ENCODE results near the gene HIGD1A. TPM values are rescaled to one million over a fixed set of nuclear protein-coding genes. Genes with fewer than 3 reads are reported as not detected.

The HIGD1A gene
- total RNA-seq, 1 experiment from 2014 or later = 112 TPM

- H3K27ac Mint-ChIP-seq (ENCODE audit: unreplicated experiment) = no peak overlapping the region
- no peak for DNase-seq
- BruUV-seq (replicated peaks) = no TSS peak
These were observed 4.9 kb downstream of the HIGD1A start for GRCh38 chr3:42799376-42799775.

DNA sequence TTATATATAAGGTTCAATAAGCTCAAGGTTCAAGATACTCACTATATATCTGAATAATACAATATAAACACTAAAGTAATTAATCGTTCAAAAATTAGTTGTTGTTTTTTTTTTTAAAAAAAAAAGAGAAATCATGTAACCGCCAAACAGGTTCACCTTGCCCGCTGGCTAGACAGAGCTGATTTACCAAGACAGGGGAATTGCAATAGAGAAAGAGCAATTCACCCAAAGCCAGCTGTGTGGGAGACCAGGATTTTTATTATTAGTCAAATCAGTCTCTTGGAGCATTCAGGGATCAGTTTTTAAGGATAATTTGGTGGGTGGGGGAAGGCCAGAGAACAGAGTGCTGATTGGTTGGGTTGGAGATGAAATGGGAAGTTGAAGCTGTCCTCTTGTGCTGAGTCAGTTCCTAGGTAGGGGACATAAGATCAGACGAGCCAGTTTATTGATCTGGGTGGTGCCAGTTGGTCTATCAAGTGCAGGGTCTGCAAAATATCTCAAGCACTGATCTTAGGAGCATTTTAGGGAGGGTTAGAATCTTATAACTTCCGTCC, 7.9 kb downstream of the HIGD1A start:
- peaks cover 51% of the 10 kb centered on the region for H3K36me3 Mint-ChIP-seq (ENCODE audit: insufficient read depth, unreplicated experiment)
- BruUV-seq (replicated peaks) = no TSS peak
- H3K4me3 ChIP-seq (ENCODE audit: low read depth, low read length) = no peak overlapping the region
- no peak for DNase-seq
- no peaks in the 10 kb centered on the region for H3K4me1 Mint-ChIP-seq (ENCODE audit: low read depth, unreplicated experiment)
- H3K4me1 ChIP-seq = no peaks in the 10 kb centered on the region
- H3K27ac Mint-ChIP-seq (ENCODE audit: unreplicated experiment) = no peak overlapping the region
- H3K4me3 Mint-ChIP-seq (ENCODE audit: unreplicated experiment) = no peak overlapping the region
- H3K27me3 ChIP-seq (replicated peaks; ENCODE audit: control insufficient read depth, insufficient read depth, low read length) = no peaks in the 10 kb centered on the region
- TF ChIP-seq, protein P1, sequence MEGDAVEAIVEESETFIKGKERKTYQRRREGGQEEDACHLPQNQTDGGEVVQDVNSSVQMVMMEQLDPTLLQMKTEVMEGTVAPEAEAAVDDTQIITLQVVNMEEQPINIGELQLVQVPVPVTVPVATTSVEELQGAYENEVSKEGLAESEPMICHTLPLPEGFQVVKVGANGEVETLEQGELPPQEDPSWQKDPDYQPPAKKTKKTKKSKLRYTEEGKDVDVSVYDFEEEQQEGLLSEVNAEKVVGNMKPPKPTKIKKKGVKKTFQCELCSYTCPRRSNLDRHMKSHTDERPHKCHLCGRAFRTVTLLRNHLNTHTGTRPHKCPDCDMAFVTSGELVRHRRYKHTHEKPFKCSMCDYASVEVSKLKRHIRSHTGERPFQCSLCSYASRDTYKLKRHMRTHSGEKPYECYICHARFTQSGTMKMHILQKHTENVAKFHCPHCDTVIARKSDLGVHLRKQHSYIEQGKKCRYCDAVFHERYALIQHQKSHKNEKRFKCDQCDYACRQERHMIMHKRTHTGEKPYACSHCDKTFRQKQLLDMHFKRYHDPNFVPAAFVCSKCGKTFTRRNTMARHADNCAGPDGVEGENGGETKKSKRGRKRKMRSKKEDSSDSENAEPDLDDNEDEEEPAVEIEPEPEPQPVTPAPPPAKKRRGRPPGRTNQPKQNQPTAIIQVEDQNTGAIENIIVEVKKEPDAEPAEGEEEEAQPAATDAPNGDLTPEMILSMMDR (IDR thresholded peaks at IDR 0.05; ENCODE audit: insufficient read depth in 1 of 2, low read depth in 1 of 2, low read length in 1 of 2, severe bottlenecking in 1 of 2, unreplicated experiment in 1 of 2) = no peak
- ChIA-PET CTCF (interaction anchor here (0.7 kb wide), 1 partner anchor 251 kb away, joined by 4 read pairs; no protein-coding TSS in a partner anchor), POLR2A (no interaction called here)
- intact Hi-C loops (cut with micrococcal nuclease; ENCODE audit: unreplicated experiment) = no loop called here
- H3K36me3 ChIP-seq (ENCODE audit: control insufficient read depth, insufficient read depth, low read length) = no peaks in the 10 kb centered on the region
- peaks cover 6% of the 10 kb centered on the region; the same call in 1 of the 2 replicates for H3K9me3 ChIP-seq
- H3K27me3 Mint-ChIP-seq (ENCODE audit: insufficient read depth, unreplicated experiment) = no peaks in the 10 kb centered on the region
- H3K9me3 Mint-ChIP-seq (ENCODE audit: unreplicated experiment) = no peaks in the 10 kb centered on the region

More at GRCh38 chr3:42799376-42799775, 4.9 kb downstream of the HIGD1A start:
- TF ChIP-seq, protein P1 (IDR thresholded peaks at IDR 0.05; ENCODE audit: insufficient read depth in 1 of 2, low read depth in 1 of 2, low read length in 1 of 2, severe bottlenecking in 1 of 2, unreplicated experiment in 1 of 2) = no peak
- Mint-ChIP-seq H3K4me3 (ENCODE audit: unreplicated experiment) (no peak overlapping the region), H3K9me3 (ENCODE audit: unreplicated experiment) (no peaks in the 10 kb centered on the region), H3K36me3 (ENCODE audit: insufficient read depth, unreplicated experiment) (peaks cover 38% of the 10 kb centered on the region), H3K4me1 (ENCODE audit: low read depth, unreplicated experiment) (no peaks in the 10 kb centered on the region), H3K27me3 (ENCODE audit: insufficient read depth, unreplicated experiment) (no peaks in the 10 kb centered on the region)
- ChIA-PET POLR2A (no interaction called here), CTCF (no interaction called here)
- Histone ChIP-seq H3K4me1 (peaks cover 10% of the 10 kb centered on the region; the same call in 1 of the 2 replicates), H3K36me3 (ENCODE audit: control insufficient read depth, insufficient read depth, low read length) (no peaks in the 10 kb centered on the region; the same call in 1 of the 2 replicates), H3K4me3 (ENCODE audit: low read depth, low read length) (no peak overlapping the region), H3K27me3 (replicated peaks; ENCODE audit: control insufficient read depth, insufficient read depth, low read length) (no peaks in the 10 kb centered on the region), H3K9me3 (peaks cover 6% of the 10 kb centered on the region; the same call in 1 of the 2 replicates)
- intact Hi-C loops (cut with micrococcal nuclease; ENCODE audit: unreplicated experiment) = no loop called here

DNA sequence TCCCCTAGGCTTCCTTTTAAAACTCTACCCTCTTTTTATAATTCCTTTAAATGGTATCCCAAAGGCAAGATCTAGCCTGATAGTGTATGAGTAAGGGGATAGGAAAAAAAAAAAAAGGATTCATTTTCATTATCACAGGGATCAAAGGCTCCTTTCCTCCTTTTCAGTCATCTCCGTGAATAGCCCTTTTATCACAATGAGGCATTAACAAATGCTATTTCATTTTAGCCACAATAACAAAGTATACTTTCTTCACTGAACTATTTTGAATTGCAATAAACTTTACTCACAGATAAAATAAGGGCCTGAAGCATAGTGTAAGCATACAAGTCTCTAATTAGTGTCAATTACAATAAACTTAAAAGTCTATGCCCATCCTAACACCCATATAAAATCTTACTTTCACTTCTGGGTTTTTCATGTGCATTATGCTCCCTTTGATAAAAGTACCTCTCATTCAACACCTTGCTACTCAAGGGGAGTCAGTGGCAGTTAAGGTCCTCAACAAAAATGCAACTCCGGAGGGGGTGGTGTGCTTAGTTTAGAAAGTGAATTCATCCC, 8.6 kb downstream of the HIGD1A start:
- Histone ChIP-seq H3K4me1 (no peaks in the 10 kb centered on the region), H3K4me3 (ENCODE audit: low read depth, low read length) (no peak overlapping the region), H3K9me3 (peaks cover 6% of the 10 kb centered on the region; the same call in 1 of the 2 replicates), H3K36me3 (ENCODE audit: control insufficient read depth, insufficient read depth, low read length) (no peaks in the 10 kb centered on the region), H3K27me3 (replicated peaks; ENCODE audit: control insufficient read depth, insufficient read depth, low read length) (no peaks in the 10 kb centered on the region)
- TF ChIP-seq, protein P1 (IDR thresholded peaks at IDR 0.05; ENCODE audit: insufficient read depth in 1 of 2, low read depth in 1 of 2, low read length in 1 of 2, severe bottlenecking in 1 of 2, unreplicated experiment in 1 of 2) = no peak
- POLR2A ChIA-PET = no interaction called here
- BruUV-seq (replicated peaks) = TSS peak; percentile 1
- DNase-seq = no peak
- no peaks in the 10 kb centered on the region for H3K4me1 Mint-ChIP-seq (ENCODE audit: low read depth, unreplicated experiment)
- H3K9me3 Mint-ChIP-seq (ENCODE audit: unreplicated experiment) = no peaks in the 10 kb centered on the region
- H3K36me3 Mint-ChIP-seq (ENCODE audit: insufficient read depth, unreplicated experiment) = peaks cover 50% of the 10 kb centered on the region
- intact Hi-C loops (cut with micrococcal nuclease; ENCODE audit: unreplicated experiment) = no loop called here
- no peak overlapping the region for H3K4me3 Mint-ChIP-seq (ENCODE audit: unreplicated experiment)
- no peaks in the 10 kb centered on the region for H3K27me3 Mint-ChIP-seq (ENCODE audit: insufficient read depth, unreplicated experiment)
- H3K27ac Mint-ChIP-seq (ENCODE audit: unreplicated experiment) = no peak overlapping the region
- CTCF ChIA-PET = no interaction called here

All from Caco-2 (cell line).